Rectal smooth muscle tissue (tissue), 1 donor: Measurements from ENCODE around the gene COIL.
"Not testable (repeated sequence)": the region's sequence is repeated elsewhere in the genome, so short reads cannot be mapped to it uniquely, and the experiment has no call there.

Experiments used
- H3K27ac ChIP-seq: one replicate; pipeline ENCODE4 v1.7.0; 2013; ENCODE audit warnings: low read depth, low read length, inconsistent platforms
- H3K27me3 ChIP-seq: one replicate; pipeline ENCODE4 v1.7.0; 2013; ENCODE audit warnings: low read length; ENCODE audit not compliant: control insufficient read depth, insufficient read depth
- H3K36me3 ChIP-seq: one replicate; pipeline ENCODE4 v1.7.0; 2013; ENCODE audit warnings: low read length; ENCODE audit not compliant: control insufficient read depth, insufficient read depth
- H3K4me1 ChIP-seq: one replicate; pipeline ENCODE4 v1.7.0; 2013; ENCODE audit warnings: low read length; ENCODE audit not compliant: control insufficient read depth, insufficient read depth
- H3K4me3 ChIP-seq: one replicate; pipeline ENCODE4 v1.7.0; 2013; ENCODE audit warnings: low read length
- H3K9ac ChIP-seq: one replicate; pipeline ENCODE4 v1.7.0; 2013; ENCODE audit warnings: low read length

Gene COIL

DNA sequence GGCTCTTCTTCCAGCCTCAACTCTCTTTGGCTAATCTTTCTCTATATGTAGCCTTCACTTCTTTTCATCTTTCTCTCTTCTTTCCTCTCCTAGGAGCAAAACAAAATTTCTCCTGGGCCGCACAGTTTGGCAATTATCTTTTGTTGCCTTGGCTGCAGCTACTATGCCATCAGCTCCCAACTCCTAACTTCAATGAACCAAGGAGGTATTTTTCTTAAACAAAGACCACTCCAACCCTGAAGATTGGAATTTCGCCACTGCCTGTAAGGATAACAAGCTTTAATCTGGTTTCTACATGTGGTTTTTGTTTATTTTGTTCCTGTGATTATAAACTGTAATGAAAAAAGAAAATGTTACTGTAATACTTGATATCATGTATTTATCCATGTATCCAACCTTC is 14.8 kb upstream of the COIL start:
- H3K27ac ChIP-seq: no peak overlapping the region
- peaks cover 8% of the 10 kb centered on the region for H3K4me1 ChIP-seq
- no peaks in the 10 kb centered on the region for H3K36me3 ChIP-seq
- H3K9ac ChIP-seq: no peak overlapping the region
- no peaks in the 10 kb centered on the region for H3K27me3 ChIP-seq
- no peak overlapping the region for H3K4me3 ChIP-seq

DNA sequence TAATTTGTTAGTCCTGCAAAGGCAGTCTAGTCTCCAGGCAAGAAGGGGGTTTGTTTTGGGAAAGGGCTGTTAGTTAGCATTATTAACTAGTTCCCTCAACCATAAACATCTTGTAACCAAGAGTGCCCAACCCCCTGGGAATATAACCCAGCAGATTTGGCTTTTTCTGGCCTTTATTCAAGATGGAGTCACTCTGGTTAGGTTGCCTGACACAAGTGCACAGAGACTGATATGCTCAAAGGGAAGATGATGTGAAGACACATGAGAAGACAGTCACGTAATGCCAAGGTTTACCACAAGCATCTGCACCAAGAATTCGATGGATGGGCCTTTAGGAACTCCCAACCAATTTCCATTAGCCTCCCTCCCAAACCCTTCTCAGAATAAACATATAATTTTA is 13.2 kb upstream of the COIL start:
- Histone ChIP-seq H3K27me3 (no peaks in the 10 kb centered on the region), H3K36me3 (no peaks in the 10 kb centered on the region), H3K27ac (no peak overlapping the region), H3K4me3 (no peak overlapping the region), H3K4me1 (peaks cover 8% of the 10 kb centered on the region), H3K9ac (no peak overlapping the region)

DNA sequence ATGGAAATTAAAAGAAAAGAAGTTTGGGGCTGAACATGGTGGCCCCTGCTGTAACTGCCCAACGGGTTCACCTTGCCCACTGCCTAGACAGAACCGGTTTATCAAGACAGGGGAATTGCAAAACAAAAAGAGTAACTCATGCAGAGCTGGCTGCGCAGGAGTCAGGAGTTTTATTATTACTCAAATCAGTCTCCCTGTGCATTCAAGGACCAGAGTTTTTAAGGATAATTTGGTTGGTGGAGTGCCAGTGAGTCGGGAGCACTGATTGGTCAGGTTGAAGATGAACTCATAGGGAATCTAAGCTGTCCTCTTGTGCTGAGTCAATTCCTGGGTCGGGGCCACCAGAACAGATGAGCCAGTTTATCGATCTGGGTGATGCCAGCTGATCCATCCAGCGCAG is 12.7 kb upstream of the COIL start:
- Histone ChIP-seq H3K27ac (no peak overlapping the region), H3K9ac (no peak overlapping the region), H3K36me3 (no peaks in the 10 kb centered on the region), H3K27me3 (no peaks in the 10 kb centered on the region), H3K4me1 (peaks cover 2% of the 10 kb centered on the region), H3K4me3 (no peak overlapping the region)

DNA sequence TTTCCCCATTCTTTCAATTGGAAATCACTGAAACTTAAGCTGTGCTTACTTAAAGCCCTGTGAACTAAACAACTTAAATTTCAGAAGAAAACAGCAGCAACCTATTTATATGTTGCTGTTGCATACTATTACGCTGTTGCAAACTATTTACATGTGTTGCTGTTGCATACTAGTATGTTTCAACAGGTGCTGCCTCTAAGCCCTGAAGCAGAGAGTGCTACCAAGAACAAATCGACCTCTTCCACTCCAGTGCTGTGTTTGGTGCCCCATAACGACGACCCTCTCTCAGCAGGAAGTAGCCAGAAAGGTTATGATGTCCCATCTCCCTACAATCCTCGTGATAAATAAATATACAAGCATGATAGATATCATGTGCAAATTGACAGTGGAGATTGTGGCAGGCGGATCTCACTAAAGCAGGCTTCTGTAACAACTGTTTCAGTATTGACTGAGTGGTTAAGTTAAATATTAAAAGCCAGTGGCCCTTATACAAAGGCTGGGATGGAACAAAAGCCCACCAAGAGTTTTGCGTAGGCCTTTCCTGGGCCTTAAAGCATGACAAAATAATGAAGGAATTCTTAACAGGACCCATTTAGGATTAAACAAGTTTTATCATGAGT is 11.4 kb upstream of the COIL start:
- no peaks in the 10 kb centered on the region for H3K36me3 ChIP-seq
- H3K9ac ChIP-seq: no peak overlapping the region
- H3K4me3 ChIP-seq: no peak overlapping the region
- no peaks in the 10 kb centered on the region for H3K4me1 ChIP-seq
- H3K27ac ChIP-seq: no peak overlapping the region
- no peaks in the 10 kb centered on the region for H3K27me3 ChIP-seq

DNA sequence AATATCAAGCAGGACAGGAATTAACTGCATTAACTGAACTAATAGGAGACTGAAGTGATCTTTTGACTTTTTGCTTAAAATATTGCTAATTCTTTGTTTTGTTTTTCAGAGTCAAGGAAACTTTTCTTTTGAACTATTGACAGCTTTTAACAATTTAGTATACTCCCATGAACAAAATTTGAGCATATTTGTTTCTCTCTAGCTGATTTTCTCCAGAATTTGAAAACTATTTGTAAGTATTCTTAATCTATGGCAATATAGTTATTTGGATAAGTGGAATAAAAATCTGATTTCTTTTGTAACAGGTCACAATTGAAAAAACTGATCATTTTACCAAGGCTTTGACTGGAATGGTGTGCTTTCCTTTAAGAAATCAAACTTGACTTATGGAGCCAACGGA is 10.1 kb upstream of the COIL start:
- H3K4me3 ChIP-seq: no peak overlapping the region
- no peaks in the 10 kb centered on the region for H3K4me1 ChIP-seq

DNA sequence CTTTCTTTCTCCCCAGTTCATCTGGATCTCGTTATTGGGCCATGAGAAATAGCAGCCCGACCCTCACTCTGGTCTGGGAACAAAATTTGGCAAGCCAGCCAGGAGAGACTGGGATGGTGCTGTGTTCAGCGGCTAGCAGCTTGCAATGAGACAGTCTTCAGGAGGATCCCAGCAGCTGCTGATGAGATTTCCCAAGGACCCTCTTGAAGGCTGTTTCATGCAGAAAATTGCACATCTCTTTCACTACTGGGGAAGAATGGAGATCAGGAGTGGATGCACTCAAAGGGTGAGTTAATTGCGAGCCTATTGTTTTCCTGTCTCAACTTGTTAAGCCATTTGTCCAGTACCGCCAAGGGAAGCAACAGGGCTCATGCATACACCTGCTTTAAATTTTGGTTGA is 5.5 kb upstream of the COIL start:
- H3K4me1 ChIP-seq: no peaks in the 10 kb centered on the region
- no peak overlapping the region for H3K9ac ChIP-seq
- no peaks in the 10 kb centered on the region for H3K36me3 ChIP-seq
- H3K27me3 ChIP-seq: no peaks in the 10 kb centered on the region
- no peak overlapping the region for H3K4me3 ChIP-seq
- no peak overlapping the region for H3K27ac ChIP-seq

More for the DNA sequence above, 10.1 kb upstream of the COIL start:
- H3K27ac ChIP-seq: no peak overlapping the region
- H3K27me3 ChIP-seq: no peaks in the 10 kb centered on the region
- H3K36me3 ChIP-seq: no peaks in the 10 kb centered on the region
- no peak overlapping the region for H3K9ac ChIP-seq

DNA sequence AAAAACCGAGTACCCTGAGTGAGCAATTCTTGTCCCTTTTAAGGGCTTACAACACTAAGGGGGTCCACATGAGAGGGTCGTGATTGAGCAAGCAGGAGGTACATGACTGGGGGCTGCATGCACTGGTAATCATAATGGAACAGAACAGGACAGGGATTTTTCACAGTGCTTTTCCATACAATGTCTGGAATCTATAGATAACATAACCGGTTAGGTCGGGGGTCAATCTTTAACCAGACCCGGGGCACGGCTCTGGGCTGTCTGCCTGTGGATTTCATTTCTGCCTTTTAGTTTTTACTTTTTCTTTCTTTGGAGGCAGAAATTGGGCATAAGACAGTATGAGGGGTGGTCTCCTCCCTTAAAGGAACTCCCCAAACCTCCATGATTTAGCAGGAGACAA is 4.8 kb upstream of the COIL start:
- H3K9ac ChIP-seq, H3K4me1 ChIP-seq, H3K4me3 ChIP-seq, H3K36me3 ChIP-seq, H3K27me3 ChIP-seq, H3K27ac ChIP-seq: not testable (repeated sequence)

DNA sequence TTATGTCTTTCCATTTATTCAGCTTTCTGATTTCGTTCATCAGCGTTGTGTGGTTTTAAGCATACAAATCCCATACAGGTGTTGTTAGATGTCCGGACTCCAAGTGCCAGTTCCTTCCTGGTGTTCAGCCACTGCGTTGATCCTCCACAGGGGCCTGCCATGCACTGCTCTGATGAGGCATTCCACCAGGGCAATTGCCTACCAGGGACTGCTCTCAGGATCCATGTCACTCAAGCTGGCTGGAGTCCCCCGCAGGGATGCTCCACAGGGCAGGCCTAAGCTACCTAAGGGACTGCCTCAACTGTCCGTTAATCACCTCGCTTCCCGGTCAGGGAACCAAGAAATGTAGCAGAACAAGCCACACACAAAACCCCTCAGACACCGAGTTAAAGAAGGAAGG is 4.4 kb upstream of the COIL start:
- H3K4me3 ChIP-seq, H3K36me3 ChIP-seq, H3K27me3 ChIP-seq, H3K9ac ChIP-seq, H3K27ac ChIP-seq, H3K4me1 ChIP-seq: not testable (repeated sequence)

DNA sequence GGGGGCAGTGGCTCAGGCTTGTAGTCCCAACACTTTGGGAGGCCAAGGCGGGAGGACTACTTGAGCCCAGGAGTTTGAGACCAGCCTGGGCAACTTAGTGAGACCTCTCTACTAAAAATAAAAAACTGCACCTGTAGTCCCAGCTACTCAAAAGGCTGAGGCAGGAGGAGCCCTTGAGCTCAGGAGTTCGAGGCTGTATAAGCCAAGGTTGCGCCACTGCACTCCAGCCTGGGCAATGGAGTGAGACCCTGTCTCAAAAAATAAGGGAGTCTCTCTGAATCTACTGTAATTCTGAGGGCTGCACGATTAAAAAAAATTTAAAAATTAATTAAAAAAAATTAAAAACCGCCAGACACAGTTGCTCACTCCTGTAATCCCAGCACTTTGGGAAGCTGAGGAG is 3.9 kb downstream of the COIL start:
- no peaks in the 10 kb centered on the region for H3K36me3 ChIP-seq
- no peak overlapping the region for H3K27ac ChIP-seq
- H3K9ac ChIP-seq: no peak overlapping the region
- H3K4me1 ChIP-seq: peaks cover 3% of the 10 kb centered on the region
- no peaks in the 10 kb centered on the region for H3K27me3 ChIP-seq
- no peak overlapping the region for H3K4me3 ChIP-seq

DNA sequence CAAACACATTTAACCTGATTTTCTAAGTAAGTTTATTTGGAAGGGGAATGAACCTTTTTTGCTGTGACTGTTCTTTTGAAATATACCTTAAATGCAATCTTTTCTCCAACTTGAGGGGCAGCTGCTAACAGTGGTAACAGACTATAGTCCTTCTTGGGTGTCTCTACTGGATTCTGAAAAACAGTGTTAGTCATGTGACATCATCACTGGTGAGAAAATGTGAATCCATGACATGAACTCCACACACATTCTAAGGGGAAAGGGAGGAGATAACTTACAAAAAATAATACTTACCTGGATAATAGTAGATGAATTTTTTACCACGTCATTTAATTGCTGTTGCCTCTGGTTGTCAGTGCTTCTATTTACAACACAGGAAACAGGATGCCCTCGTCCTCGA is 11.3 kb downstream of the COIL start:
- no peaks in the 10 kb centered on the region for H3K4me1 ChIP-seq
- H3K36me3 ChIP-seq: no peaks in the 10 kb centered on the region
- H3K27ac ChIP-seq: no peak overlapping the region
- H3K27me3 ChIP-seq: no peaks in the 10 kb centered on the region
- H3K4me3 ChIP-seq: no peak overlapping the region
- no peak overlapping the region for H3K9ac ChIP-seq

DNA sequence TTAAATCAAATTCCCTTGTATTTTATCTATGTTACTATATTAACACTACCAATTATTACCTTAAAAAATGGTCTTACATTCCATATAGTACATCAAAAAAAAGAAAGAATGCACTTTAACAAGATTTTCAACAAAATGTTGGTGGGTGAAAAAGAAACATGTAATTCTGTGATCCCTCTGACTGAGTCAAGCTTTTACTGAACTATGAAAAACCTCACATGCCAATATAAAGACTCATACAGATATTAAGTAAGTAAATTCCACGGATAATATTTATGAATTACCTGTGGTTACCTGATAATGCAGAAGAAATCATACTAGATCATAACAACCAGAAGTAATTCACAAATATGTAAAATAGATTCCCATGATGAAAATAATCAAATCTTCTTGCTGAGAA is 12.4 kb downstream of the COIL start:
- H3K4me3 ChIP-seq: no peak overlapping the region
- H3K27me3 ChIP-seq: no peaks in the 10 kb centered on the region
- H3K9ac ChIP-seq: no peak overlapping the region
- no peak overlapping the region for H3K27ac ChIP-seq
- peaks cover 4% of the 10 kb centered on the region for H3K36me3 ChIP-seq
- H3K4me1 ChIP-seq: no peaks in the 10 kb centered on the region

DNA sequence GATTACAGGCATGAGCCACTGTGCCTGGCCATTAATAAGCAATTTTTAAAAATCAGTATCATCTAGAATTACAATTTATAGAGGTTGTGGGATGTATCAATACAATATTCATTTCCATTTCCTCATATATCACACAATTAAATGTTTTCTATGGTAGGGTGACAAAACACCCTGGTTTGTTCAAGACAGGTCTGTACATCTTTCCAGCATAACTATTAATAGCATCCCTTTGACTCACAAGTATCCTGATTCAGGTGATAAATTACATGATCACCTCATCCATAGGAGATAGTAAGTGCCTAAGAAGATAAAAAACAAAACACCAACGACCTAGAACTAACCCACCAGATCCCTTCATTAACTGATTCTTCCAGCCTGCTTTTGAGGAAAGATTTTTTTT is 13.1 kb downstream of the COIL start:
- no peak overlapping the region for H3K27ac ChIP-seq
- H3K9ac ChIP-seq: no peak overlapping the region
- no peaks in the 10 kb centered on the region for H3K4me1 ChIP-seq
- H3K27me3 ChIP-seq: no peaks in the 10 kb centered on the region
- peaks cover 8% of the 10 kb centered on the region for H3K36me3 ChIP-seq
- no peak overlapping the region for H3K4me3 ChIP-seq

DNA sequence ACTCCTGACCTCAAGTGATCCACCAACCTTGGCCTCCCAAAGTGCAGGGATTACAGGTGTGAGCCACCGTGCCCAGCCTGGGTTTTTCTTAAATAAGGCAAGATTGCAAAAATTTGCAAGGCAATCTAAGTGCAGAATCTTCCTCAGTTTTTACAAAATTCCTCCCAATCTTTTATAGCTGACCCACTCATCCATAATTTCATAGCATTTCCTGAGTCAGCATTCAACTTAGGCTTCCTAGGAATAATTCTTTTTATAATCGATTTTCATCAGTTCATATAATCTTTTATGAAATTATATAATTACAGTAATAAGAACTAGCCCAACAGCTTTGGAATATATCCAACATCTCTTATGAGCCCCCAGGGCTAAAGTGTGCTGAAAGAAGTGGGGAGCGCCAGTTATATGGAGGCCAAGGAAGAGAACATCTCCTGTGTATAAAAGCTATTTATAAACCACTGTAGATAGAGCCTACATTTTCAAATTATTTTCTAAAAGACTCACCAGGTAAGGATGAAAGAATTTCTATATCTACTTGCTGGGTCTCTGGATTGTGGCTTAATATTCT is 14.8 kb downstream of the COIL start:
- Histone ChIP-seq H3K27me3 (no peaks in the 10 kb centered on the region), H3K4me3 (no peak overlapping the region), H3K9ac (no peak overlapping the region), H3K36me3 (peaks cover 15% of the 10 kb centered on the region), H3K4me1 (no peaks in the 10 kb centered on the region), H3K27ac (no peak overlapping the region)
